ENCODE data around the gene DDX6.
"Not testable (repeated sequence)": the region's sequence is repeated elsewhere in the genome, so short reads cannot be mapped to it uniquely, and the experiment has no call there.

The DDX6 gene

GRCh38 chr11:118742304-118742703, 48.7 kb downstream of the DDX6 start:
- Histone ChIP-seq H3K9me3 (ENCODE audit: insufficient read depth, low read length, severe bottlenecking) (no peaks in the 10 kb centered on the region), H3K79me2 (ENCODE audit: insufficient read depth, low read length) (no peaks in the 10 kb centered on the region), H4K20me1 (ENCODE audit: insufficient read depth, low read length) (0 out of 2 replicates have a peak, but pooled peaks cover under 1% of the 10 kb centered on the region), H3K4me2 (ENCODE audit: insufficient read depth, low read length) (no peak overlapping the region), H3K9ac (ENCODE audit: low read depth, low read length) (no peak overlapping the region), H3K27ac (ENCODE audit: low read length) (no peak overlapping the region), H3K4me1 (ENCODE audit: insufficient read depth, low read length) (no peaks in the 10 kb centered on the region), H3K27me3 (ENCODE audit: insufficient read depth, low read length, poor library complexity) (no peaks in the 10 kb centered on the region), H3K4me3 (ENCODE audit: low read depth in 1 of 2, low read length in 2 of 2) (no peak overlapping the region), H3K36me3 (ENCODE audit: insufficient read depth, low read length) (no peaks in the 10 kb centered on the region), H2AFZ (ENCODE audit: low read depth, low read length) (no peak overlapping the region)
- TF ChIP-seq, protein P1, sequence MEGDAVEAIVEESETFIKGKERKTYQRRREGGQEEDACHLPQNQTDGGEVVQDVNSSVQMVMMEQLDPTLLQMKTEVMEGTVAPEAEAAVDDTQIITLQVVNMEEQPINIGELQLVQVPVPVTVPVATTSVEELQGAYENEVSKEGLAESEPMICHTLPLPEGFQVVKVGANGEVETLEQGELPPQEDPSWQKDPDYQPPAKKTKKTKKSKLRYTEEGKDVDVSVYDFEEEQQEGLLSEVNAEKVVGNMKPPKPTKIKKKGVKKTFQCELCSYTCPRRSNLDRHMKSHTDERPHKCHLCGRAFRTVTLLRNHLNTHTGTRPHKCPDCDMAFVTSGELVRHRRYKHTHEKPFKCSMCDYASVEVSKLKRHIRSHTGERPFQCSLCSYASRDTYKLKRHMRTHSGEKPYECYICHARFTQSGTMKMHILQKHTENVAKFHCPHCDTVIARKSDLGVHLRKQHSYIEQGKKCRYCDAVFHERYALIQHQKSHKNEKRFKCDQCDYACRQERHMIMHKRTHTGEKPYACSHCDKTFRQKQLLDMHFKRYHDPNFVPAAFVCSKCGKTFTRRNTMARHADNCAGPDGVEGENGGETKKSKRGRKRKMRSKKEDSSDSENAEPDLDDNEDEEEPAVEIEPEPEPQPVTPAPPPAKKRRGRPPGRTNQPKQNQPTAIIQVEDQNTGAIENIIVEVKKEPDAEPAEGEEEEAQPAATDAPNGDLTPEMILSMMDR (IDR thresholded peaks at IDR 0.05; ENCODE audit: borderline replicate concordance, extremely low read depth, low read length, poor library complexity, severe bottlenecking), result no peak
- ATAC-seq (ENCODE audit: insufficient read depth, low read depth) (no peak), DNase-seq (no peak)

DNA sequence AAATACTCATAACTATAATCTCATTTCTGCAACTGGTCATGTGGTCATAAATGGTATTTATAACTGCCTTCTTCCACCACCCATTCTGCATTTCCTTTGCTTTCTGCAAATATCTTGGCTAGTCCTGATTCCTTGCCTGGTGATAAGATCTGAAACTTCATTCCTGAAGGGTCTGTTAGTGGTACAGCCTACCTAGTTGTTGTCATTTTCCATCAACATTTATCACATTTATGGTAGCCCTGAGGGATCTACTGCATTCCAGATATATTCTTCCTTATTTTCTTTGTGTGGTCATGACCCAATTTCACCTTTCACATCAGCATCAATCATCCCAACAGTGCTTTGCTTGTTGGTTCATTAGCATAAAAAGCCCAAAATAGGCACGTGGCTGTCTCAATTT, 50.1 kb downstream of the DDX6 start:
- H3K4me2 ChIP-seq (ENCODE audit: insufficient read depth, low read length), result no peak overlapping the region
- H3K27me3 ChIP-seq (ENCODE audit: insufficient read depth, low read length, poor library complexity), result no peaks in the 10 kb centered on the region
- ATAC-seq (ENCODE audit: insufficient read depth, low read depth), result no peak
- no peak overlapping the region for H3K4me3 ChIP-seq (ENCODE audit: low read depth in 1 of 2, low read length in 2 of 2)
- H3K4me1 ChIP-seq (ENCODE audit: insufficient read depth, low read length), result no peaks in the 10 kb centered on the region
- no peak for DNase-seq
- no peaks in the 10 kb centered on the region for H4K20me1 ChIP-seq (ENCODE audit: insufficient read depth, low read length)
- no peaks in the 10 kb centered on the region for H3K36me3 ChIP-seq (ENCODE audit: insufficient read depth, low read length)
- H3K27ac ChIP-seq (ENCODE audit: low read length), result no peak overlapping the region
- no peak overlapping the region for H2AFZ ChIP-seq (ENCODE audit: low read depth, low read length)
- H3K79me2 ChIP-seq (ENCODE audit: insufficient read depth, low read length), result no peaks in the 10 kb centered on the region
- TF ChIP-seq EZH2 (IDR thresholded peaks at IDR 0.05; ENCODE audit: borderline replicate concordance, low read depth, low read length, severe bottlenecking), result no peak
- TF ChIP-seq, protein P1 (IDR thresholded peaks at IDR 0.05; ENCODE audit: borderline replicate concordance, extremely low read depth, low read length, poor library complexity, severe bottlenecking), result no peak
- H3K9ac ChIP-seq (ENCODE audit: low read depth, low read length), result no peak overlapping the region
- H3K9me3 ChIP-seq (ENCODE audit: insufficient read depth, low read length, severe bottlenecking), result no peaks in the 10 kb centered on the region

GRCh38 chr11:118735203-118735602, 55.8 kb downstream of the DDX6 start:
- no peaks in the 10 kb centered on the region for H4K20me1 ChIP-seq (ENCODE audit: insufficient read depth, low read length)
- no peak overlapping the region for H2AFZ ChIP-seq (ENCODE audit: low read depth, low read length)
- TF ChIP-seq, protein P1 (IDR thresholded peaks at IDR 0.05; ENCODE audit: borderline replicate concordance, extremely low read depth, low read length, poor library complexity, severe bottlenecking), result no peak
- no peak for TF ChIP-seq EZH2 (IDR thresholded peaks at IDR 0.05; ENCODE audit: borderline replicate concordance, low read depth, low read length, severe bottlenecking)
- no peaks in the 10 kb centered on the region for H3K4me1 ChIP-seq (ENCODE audit: insufficient read depth, low read length)
- ATAC-seq (ENCODE audit: insufficient read depth, low read depth), result no peak
- no peak for DNase-seq
- H3K4me2 ChIP-seq (ENCODE audit: insufficient read depth, low read length), result no peak overlapping the region
- no peak overlapping the region for H3K9ac ChIP-seq (ENCODE audit: low read depth, low read length)
- H3K27ac ChIP-seq (ENCODE audit: low read length), result no peak overlapping the region
- H3K9me3 ChIP-seq (ENCODE audit: insufficient read depth, low read length, severe bottlenecking), result no peaks in the 10 kb centered on the region
- H3K27me3 ChIP-seq (ENCODE audit: insufficient read depth, low read length, poor library complexity), result no peaks in the 10 kb centered on the region
- H3K36me3 ChIP-seq (ENCODE audit: insufficient read depth, low read length), result no peaks in the 10 kb centered on the region
- no peak overlapping the region for H3K4me3 ChIP-seq (ENCODE audit: low read depth in 1 of 2, low read length in 2 of 2)
- no peaks in the 10 kb centered on the region for H3K79me2 ChIP-seq (ENCODE audit: insufficient read depth, low read length)

DNA sequence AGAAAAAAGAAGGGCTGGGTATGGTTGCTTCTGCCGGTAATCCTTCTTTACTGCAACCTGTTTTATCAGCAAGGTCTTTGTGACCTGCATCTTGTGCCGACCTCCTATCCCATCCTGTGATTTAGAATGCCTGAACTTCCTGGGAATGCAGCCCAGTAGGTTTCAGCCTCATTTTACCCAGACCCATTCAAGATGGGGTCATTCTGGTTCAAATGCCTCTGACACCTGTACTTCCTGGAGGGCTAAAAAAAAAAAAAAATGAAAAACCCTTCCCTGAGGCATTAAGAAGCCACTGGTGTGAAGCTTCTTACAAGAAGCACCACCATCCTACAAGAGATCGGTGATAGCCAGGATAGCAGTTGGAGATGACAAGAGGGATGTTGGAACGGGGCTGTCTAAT, 56.9 kb downstream of the DDX6 start:
- H3K27ac ChIP-seq (ENCODE audit: low read length), result no peak overlapping the region
- H3K4me3 ChIP-seq (ENCODE audit: low read depth in 1 of 2, low read length in 2 of 2), result no peak overlapping the region
- no peaks in the 10 kb centered on the region for H3K36me3 ChIP-seq (ENCODE audit: insufficient read depth, low read length)
- H2AFZ ChIP-seq (ENCODE audit: low read depth, low read length), result no peak overlapping the region
- H3K9me3 ChIP-seq (ENCODE audit: insufficient read depth, low read length, severe bottlenecking), result no peaks in the 10 kb centered on the region
- H4K20me1 ChIP-seq (ENCODE audit: insufficient read depth, low read length), result no peaks in the 10 kb centered on the region
- ATAC-seq (ENCODE audit: insufficient read depth, low read depth) (no peak), DNase-seq (no peak)
- H3K27me3 ChIP-seq (ENCODE audit: insufficient read depth, low read length, poor library complexity), result no peaks in the 10 kb centered on the region
- TF ChIP-seq EZH2 (IDR thresholded peaks at IDR 0.05; ENCODE audit: borderline replicate concordance, low read depth, low read length, severe bottlenecking), result no peak
- TF ChIP-seq, protein P1 (IDR thresholded peaks at IDR 0.05; ENCODE audit: borderline replicate concordance, extremely low read depth, low read length, poor library complexity, severe bottlenecking), result no peak
- H3K4me2 ChIP-seq (ENCODE audit: insufficient read depth, low read length), result no peak overlapping the region
- H3K9ac ChIP-seq (ENCODE audit: low read depth, low read length), result no peak overlapping the region
- no peaks in the 10 kb centered on the region for H3K79me2 ChIP-seq (ENCODE audit: insufficient read depth, low read length)
- H3K4me1 ChIP-seq (ENCODE audit: insufficient read depth, low read length), result no peaks in the 10 kb centered on the region

- ATAC-seq (ENCODE audit: insufficient read depth, low read depth); H3K27ac ChIP-seq (ENCODE audit: low read length); H3K79me2 ChIP-seq (ENCODE audit: insufficient read depth, low read length); H3K9me3 ChIP-seq (ENCODE audit: insufficient read depth, low read length, severe bottlenecking); H3K4me3 ChIP-seq (ENCODE audit: low read depth in 1 of 2, low read length in 2 of 2); DNase-seq; H3K4me2 ChIP-seq (ENCODE audit: insufficient read depth, low read length); H3K9ac ChIP-seq (ENCODE audit: low read depth, low read length); H3K36me3 ChIP-seq (ENCODE audit: insufficient read depth, low read length); H3K4me1 ChIP-seq (ENCODE audit: insufficient read depth, low read length); H3K27me3 ChIP-seq (ENCODE audit: insufficient read depth, low read length, poor library complexity); H2AFZ ChIP-seq (ENCODE audit: low read depth, low read length); H4K20me1 ChIP-seq (ENCODE audit: insufficient read depth, low read length): not testable (repeated sequence)
Measured at GRCh38 chr11:118729753-118730152, 61.2 kb downstream of the DDX6 start.

Measured in DND-41 (cell line).